GM12873 (cell line): ENCODE measurements around the gene MLST8.

ENCODE experiments used
- TF ChIP-seq, protein P1 (sequence below): IDR thresholded peaks from 2 replicates; pipeline ENCODE4 v1.5.1; 2012; ENCODE audit warnings: low read depth, mild to moderate bottlenecking, moderate library complexity, low read length, control low read depth; ENCODE audit not compliant: insufficient read depth; ENCODE audit errors: missing control alignments

MLST8 gene

DNA sequence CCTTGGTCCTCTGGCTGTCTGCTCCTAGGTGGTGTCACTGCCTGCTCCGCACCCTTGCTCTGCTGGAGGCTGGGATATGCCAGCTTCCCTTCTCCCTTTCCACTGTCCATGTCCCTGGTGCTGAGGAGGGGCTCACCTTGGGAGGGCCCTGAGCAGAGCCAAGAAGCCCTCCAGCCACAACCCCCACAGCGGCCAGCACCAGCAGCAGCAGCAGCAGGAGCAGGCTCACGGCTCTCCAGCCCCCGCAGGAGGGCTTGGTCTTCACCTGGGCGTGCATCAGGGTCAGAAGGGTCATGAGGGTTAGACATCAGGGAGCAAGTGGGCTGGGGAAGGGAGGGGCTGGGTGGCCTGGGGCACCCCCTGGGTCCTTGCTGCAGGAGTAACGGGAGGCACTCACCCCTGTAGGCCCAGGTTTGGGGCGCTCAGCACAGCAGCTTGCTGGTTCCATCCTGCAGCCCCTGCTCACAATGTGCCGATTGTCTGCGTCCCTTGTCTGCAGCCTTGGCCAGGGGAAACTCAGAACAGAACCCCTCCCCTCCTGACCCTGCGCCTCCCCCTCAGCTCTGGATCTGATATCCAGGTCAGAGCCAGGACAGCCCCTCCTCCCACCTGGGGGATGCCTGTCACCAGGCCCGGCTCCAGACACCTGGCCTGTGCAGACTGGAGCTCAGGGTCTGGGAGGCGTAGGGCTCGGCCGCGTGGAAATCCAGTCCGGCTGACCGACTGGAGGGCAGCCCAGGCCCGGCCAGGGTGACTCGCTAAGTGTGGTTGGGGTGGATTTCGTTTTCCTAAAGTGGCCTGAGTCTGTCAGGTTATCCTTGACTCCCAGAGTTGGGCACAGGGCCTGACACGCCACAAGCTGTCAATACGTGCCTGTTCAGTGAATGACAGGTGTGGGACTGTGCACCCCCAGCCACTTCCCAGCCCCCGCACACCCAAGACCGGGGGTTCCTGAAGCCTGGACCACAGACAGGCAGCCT is 5.4 kb downstream of the MLST8 start, which contains the start of gene BRICD5:
TSS of gene BRICD5 (minus strand) at position 478 of the 980 bp plus-strand sequence. CDS start at position 448, 30 bp downstream.
- TF ChIP-seq, protein P1, sequence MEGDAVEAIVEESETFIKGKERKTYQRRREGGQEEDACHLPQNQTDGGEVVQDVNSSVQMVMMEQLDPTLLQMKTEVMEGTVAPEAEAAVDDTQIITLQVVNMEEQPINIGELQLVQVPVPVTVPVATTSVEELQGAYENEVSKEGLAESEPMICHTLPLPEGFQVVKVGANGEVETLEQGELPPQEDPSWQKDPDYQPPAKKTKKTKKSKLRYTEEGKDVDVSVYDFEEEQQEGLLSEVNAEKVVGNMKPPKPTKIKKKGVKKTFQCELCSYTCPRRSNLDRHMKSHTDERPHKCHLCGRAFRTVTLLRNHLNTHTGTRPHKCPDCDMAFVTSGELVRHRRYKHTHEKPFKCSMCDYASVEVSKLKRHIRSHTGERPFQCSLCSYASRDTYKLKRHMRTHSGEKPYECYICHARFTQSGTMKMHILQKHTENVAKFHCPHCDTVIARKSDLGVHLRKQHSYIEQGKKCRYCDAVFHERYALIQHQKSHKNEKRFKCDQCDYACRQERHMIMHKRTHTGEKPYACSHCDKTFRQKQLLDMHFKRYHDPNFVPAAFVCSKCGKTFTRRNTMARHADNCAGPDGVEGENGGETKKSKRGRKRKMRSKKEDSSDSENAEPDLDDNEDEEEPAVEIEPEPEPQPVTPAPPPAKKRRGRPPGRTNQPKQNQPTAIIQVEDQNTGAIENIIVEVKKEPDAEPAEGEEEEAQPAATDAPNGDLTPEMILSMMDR: no peak

DNA sequence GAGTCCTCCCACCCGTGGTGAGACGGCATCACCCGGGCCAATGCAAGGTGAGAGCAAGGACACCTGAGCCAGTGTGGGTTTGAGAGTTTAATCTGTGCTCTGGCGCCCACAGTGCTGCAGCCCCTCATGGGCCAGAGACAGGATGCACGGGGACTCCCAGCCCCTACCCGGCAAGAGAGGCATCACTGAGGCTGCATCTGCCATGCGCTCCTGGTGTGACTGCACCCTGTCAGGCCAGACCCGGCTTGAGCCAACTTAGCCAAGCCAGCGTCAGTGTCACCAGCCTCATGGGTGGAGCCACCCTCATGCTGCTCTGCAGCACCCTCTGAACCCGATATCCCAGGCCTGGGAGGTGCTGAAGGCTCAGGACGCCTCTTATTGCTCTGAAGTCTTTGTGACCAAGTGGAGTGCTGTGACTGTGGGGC is 6.7 kb downstream of the MLST8 start:
- TF ChIP-seq, protein P1: no peak

DNA sequence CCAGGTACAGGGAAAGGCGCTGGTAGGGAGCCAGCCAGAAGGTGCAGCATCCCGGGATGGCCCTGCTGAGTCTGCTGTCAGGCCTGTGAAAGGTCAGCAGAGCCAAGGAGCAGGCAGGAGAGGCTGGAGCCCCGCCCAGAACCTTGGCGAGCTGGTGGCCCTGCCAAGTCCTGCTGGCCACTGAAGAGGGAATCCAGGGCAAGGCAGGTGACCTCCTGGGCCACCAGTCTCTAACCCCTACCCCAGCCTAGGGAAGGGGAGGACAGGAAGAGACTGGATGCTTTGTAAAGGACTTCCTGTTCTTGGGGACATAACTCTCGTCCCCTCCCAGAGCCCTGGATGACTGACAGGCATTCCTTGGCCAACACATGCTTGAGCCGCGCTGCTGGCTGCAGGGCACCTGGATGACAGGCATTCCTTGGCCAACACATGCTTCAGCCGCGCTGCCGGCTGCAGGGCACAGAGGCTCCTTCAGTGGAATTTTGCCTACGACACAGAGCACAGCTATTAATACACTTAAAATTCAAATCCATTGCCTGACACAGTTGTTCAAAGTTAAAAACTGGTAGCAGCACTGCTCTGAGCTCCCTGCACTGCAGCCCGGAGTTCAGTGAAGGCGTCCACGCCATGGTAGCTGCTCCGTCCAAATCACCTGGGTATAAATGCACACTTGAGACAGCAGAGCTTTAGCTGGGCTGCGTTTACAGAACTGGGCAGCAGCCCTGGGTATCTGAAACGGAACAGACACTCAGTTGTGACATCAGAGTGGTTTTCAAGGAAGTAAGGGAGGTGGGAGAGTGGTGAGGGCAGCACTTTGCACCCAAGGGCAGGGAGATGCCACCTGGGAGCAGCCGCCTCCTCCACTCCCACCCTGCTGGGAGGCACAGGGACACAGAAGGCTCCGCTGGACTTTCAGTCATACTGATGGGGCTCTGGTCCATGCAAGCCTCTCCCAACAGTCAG is 7.4 kb downstream of the MLST8 start:
- TF ChIP-seq, protein P1: no peak

DNA sequence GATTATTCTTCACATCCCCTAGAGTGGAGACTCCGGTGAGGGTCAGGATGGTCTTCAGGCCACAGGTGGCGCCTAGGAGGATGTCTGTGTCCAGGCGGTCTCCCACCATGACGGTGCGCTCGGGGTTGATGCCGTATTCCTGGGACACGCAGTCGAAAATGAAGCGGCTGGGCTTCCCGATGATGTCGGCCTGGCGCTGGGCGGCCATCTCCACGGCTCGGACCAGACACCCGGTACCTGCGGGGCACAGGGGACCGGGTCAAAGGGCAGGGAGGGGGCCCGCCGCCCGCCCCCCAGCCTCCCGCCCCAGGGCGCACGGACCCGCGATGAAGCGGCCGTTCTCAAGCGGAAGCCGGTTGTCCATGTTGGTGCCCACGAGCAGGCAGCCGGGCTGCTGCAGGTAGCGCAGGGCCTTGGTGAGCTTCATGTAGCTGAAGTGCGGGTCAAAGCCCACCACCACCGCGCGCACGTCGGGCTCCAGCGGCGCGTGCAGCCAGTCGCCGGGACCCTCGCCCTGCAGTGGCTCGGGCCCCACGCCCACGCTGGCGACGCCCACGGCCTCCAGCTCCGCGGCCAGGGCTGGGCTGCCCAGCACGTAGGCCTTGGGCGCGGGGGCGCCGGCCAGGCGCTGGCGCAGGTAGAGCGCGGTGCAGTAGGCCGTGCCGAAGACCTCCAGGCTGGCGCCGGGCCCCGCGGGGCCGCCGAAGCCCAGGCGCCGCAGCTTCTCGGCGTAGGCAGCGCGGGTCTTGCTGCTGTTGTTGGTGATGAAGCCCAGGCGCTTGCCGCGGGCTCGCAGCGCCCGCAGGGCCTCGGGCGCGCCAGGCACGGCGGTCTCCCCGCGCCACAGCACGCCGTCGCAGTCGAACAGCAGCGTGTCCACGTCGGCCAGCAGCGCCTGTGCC is 8.8 kb downstream of the MLST8 start:
- TF ChIP-seq, protein P1: no peak

DNA sequence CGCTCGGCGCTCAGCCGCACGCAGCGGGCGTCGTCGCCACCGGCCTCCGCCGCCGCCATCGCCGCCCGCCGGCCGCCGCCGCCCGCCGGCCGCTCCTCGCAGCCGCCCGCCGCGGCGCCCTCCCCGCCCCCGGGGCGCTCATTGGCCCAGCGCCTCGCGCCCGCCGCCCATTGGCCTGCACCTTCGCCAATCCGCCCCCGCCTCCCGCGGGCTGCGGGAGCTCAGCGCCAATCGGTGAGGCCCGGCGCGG is 9.4 kb downstream of the MLST8 start, which contains the start of gene PGP:
TSS of gene PGP (minus strand) at position 122 of the 250 bp plus-strand sequence. CDS start at position 59, 63 bp downstream.
- TF ChIP-seq, protein P1: no peak

DNA sequence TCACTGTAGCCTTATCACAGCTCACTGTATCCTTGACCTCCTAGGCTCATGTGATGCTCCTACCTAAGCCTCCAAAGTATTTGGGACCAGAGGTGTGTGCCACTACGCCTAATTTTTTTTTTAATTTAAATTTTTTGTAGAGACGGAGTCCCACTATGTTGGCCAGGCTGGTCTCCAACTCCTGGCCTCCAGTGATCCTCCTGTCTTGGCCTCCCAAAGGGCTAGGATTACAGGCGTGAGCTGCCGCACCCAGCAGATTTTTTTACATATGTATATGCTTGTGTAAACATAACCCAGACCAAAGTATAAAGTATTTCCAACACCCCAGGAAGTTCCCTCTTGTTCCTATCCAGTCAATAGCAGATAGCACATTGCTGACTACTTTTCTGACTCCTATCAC is 11.1 kb downstream of the MLST8 start:
- TF ChIP-seq, protein P1: no peak
